ENCODE results near the gene GNG2.

DNA sequence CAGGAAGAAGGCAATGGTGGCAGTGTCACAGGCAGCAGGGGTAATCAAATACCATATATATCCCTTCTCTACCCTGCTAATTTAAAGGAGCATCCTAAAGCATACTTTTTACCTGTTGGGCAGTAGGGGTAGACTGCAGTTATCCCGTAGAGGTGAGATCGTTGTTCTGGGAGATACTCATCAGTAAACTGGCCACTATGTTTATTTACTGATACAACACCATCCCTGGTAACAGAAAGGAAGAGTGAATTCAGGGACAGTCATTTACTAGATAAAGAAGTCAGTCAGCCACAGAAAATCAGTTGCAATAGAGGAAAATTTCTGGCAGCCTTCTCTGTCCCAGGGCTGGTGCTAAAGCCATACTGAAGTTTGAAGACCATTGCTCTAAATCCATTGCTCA is 145.2 kb downstream of the GNG2 start:
- TF ChIP-seq EZH2 (IDR thresholded peaks at IDR 0.05), result no peak
- TF ChIP-seq, protein P1, sequence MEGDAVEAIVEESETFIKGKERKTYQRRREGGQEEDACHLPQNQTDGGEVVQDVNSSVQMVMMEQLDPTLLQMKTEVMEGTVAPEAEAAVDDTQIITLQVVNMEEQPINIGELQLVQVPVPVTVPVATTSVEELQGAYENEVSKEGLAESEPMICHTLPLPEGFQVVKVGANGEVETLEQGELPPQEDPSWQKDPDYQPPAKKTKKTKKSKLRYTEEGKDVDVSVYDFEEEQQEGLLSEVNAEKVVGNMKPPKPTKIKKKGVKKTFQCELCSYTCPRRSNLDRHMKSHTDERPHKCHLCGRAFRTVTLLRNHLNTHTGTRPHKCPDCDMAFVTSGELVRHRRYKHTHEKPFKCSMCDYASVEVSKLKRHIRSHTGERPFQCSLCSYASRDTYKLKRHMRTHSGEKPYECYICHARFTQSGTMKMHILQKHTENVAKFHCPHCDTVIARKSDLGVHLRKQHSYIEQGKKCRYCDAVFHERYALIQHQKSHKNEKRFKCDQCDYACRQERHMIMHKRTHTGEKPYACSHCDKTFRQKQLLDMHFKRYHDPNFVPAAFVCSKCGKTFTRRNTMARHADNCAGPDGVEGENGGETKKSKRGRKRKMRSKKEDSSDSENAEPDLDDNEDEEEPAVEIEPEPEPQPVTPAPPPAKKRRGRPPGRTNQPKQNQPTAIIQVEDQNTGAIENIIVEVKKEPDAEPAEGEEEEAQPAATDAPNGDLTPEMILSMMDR (IDR thresholded peaks at IDR 0.05), result no peak

Measured in neural progenitor cell (in vitro differentiated cells).